ENCODE results near the gene PPARD.

GRCh38 chr6:35312076-35312800 lies 30.1 kb upstream of the PPARD start:
- TF ChIP-seq CTCF (IDR thresholded peaks at IDR 0.05 in 4 of 5, conservative IDR thresholded peaks at IDR 0.05 in 1 of 5) (no peak), POLR2A (IDR thresholded peaks at IDR 0.05) (no peak)

Data from gastrocnemius medialis (tissue), 4 donors.